Right atrium auricular region (tissue), 2 donors: ENCODE measurements around the gene AP2S1. TPM values are rescaled to one million over a fixed set of nuclear protein-coding genes. Genes with fewer than 3 reads are reported as not detected.
A peak's percentile ranks its signal among the peaks of the same experiment; 100 is the strongest.
"Not testable (repeated sequence)": the region's sequence is repeated elsewhere in the genome, so short reads cannot be mapped to it uniquely, and the experiment has no call there.

Source experiments
- DNase-seq: peaks from one replicate; pipeline ENCODE4 v3.0.0-alpha.2; 2019; ENCODE audit warnings: low spot score
- H3K27ac ChIP-seq, 2 donors: fragments of 200-600 bp; sonication (generic); 1 replicate in 1 of 2; 2 replicates in 1 of 2; pipeline ENCODE4 v1.5.1; 2016 to 2019
- H3K27me3 ChIP-seq, 2 donors: fragments of 200-600 bp; sonication (generic); one replicate each; pipeline versions ENCODE4 v1.5.1 to v1.6.0; 2017 to 2019
- H3K36me3 ChIP-seq: fragments of 200-600 bp; sonication (generic); one replicate; pipeline ENCODE4 v1.5.1; 2016
- H3K4me1 ChIP-seq, 2 donors: fragments of 200-600 bp; sonication (generic); one replicate each; pipeline versions ENCODE4 v1.5.1 to v1.6.0; 2017 to 2019
- H3K4me3 ChIP-seq, 2 donors: fragments of 200-600 bp; sonication (generic); 1 replicate in 1 of 2; 2 replicates in 1 of 2; pipeline ENCODE4 v1.5.1; 2017 to 2019; ENCODE audit warnings: mild to moderate bottlenecking in 1 of 2, moderate library complexity in 1 of 2
- H3K9me3 ChIP-seq, 2 donors: fragments of 200-600 bp; sonication (generic); one replicate each; pipeline ENCODE4 v1.5.1; 2019
- CTCF ChIP-seq, 2 donors: fragments of 200-600 bp; sonication (generic); IDR thresholded peaks; one replicate each; pipeline ENCODE4 v1.5.1; 2019; ENCODE audit warnings: antibody characterized with exemption in 2 of 2
- total RNA-seq, 2 donors: library from RNA; depleted of rRNA; stranded (reverse); fragments of >200 nt; gene quantifications; one replicate each; pipeline ENCODE4 v1.1.0, GENCODE V29; 2016

The AP2S1 gene
- total RNA-seq, 2 donors from 2014 or later = 61.0 to 103 TPM

GRCh38 chr19:46815833-46816627 is 34.6 kb downstream of the AP2S1 start:
- no peaks in the 10 kb centered on the region for H3K36me3 ChIP-seq
- H3K27me3 ChIP-seq = no peaks in the 10 kb centered on the region
- no peak for TF ChIP-seq CTCF (IDR thresholded peaks at IDR 0.05)
- H3K27ac ChIP-seq = no peak overlapping the region
- peaks cover 3 to 19% of the 10 kb centered on the region in 2 donors for H3K4me1 ChIP-seq
- H3K9me3 ChIP-seq = no peaks in the 10 kb centered on the region
- DNase-seq = no peak
- no peak overlapping the region for H3K4me3 ChIP-seq

GRCh38 chr19:46813839-46814358 is 36.7 kb downstream of the AP2S1 start:
- no peak overlapping the region for H3K4me3 ChIP-seq
- no peaks in the 10 kb centered on the region for H3K9me3 ChIP-seq
- peak overlapping the region; percentile 40 to 55 for H3K27ac ChIP-seq
- H3K4me1 ChIP-seq = peaks cover 3 to 18% of the 10 kb centered on the region in 2 donors
- DNase-seq = peak; percentile 69
- no peak for TF ChIP-seq CTCF (IDR thresholded peaks at IDR 0.05)
- H3K36me3 ChIP-seq = no peaks in the 10 kb centered on the region
- no peaks in the 10 kb centered on the region for H3K27me3 ChIP-seq

- Histone ChIP-seq H3K36me3 (no peaks in the 10 kb centered on the region), H3K4me3 (no peak overlapping the region), H3K4me1 (peaks cover 3 to 18% of the 10 kb centered on the region in 2 donors), H3K27me3 (no peaks in the 10 kb centered on the region), H3K27ac (peak overlapping the region; percentile 40 to 55), H3K9me3 (no peaks in the 10 kb centered on the region)
- no peak for DNase-seq
- TF ChIP-seq CTCF (IDR thresholded peaks at IDR 0.05) = no peak
Measured at GRCh38 chr19:46812977-46813838, 37.4 kb downstream of the AP2S1 start.

- H3K9me3 ChIP-seq = no peaks in the 10 kb centered on the region
- no peak for TF ChIP-seq CTCF (IDR thresholded peaks at IDR 0.05)
- no peak for DNase-seq
- H3K27ac ChIP-seq = no peak overlapping the region
- H3K27me3 ChIP-seq = no peaks in the 10 kb centered on the region
- no peaks in the 10 kb centered on the region for H3K36me3 ChIP-seq
- no peak overlapping the region for H3K4me3 ChIP-seq
- H3K4me1 ChIP-seq = peaks cover 3 to 18% of the 10 kb centered on the region in 2 donors
Measured at GRCh38 chr19:46809534-46810272, 40.9 kb downstream of the AP2S1 start.

GRCh38 chr19:46806656-46807055 is 44.0 kb downstream of the AP2S1 start:
- Histone ChIP-seq H3K9me3 (no peaks in the 10 kb centered on the region), H3K4me1 (no peaks in the 10 kb centered on the region), H3K27ac (no peak overlapping the region), H3K27me3 (no peaks in the 10 kb centered on the region), H3K4me3 (no peak overlapping the region), H3K36me3 (no peaks in the 10 kb centered on the region)
- DNase-seq = no peak
- no peak for TF ChIP-seq CTCF (IDR thresholded peaks at IDR 0.05)

GRCh38 chr19:46804432-46804831 is 46.2 kb downstream of the AP2S1 start:
- H3K27me3 ChIP-seq, DNase-seq, H3K4me1 ChIP-seq, H3K36me3 ChIP-seq, H3K9me3 ChIP-seq, H3K4me3 ChIP-seq, H3K27ac ChIP-seq: not testable (repeated sequence)
